ENCODE data around the gene SPON1.

DNA sequence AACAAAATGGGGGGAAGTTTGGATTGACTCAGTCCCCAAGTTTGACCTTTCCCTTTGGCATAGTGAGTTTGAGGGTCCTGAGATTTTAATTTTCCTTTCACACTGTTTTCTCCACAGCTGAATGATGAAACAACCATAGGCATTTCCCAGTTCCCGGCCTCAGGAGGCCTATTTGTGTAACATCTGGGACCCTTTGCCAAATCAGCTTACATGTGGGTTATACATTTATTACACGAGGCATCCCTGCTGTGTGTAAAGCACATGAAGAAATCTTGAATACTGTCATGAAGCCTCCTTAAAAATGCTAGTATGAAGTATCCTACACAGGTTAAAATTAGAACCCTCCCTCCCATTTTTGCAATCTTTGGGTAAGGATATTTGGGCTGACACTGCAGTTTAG lies 44.6 kb upstream of the SPON1 start:
- TF ChIP-seq FOXP1 (CRISPR knock-in tag; IDR thresholded peaks at IDR 0.05; ENCODE audit: borderline replicate concordance): no peak
- TF ChIP-seq, protein P1, sequence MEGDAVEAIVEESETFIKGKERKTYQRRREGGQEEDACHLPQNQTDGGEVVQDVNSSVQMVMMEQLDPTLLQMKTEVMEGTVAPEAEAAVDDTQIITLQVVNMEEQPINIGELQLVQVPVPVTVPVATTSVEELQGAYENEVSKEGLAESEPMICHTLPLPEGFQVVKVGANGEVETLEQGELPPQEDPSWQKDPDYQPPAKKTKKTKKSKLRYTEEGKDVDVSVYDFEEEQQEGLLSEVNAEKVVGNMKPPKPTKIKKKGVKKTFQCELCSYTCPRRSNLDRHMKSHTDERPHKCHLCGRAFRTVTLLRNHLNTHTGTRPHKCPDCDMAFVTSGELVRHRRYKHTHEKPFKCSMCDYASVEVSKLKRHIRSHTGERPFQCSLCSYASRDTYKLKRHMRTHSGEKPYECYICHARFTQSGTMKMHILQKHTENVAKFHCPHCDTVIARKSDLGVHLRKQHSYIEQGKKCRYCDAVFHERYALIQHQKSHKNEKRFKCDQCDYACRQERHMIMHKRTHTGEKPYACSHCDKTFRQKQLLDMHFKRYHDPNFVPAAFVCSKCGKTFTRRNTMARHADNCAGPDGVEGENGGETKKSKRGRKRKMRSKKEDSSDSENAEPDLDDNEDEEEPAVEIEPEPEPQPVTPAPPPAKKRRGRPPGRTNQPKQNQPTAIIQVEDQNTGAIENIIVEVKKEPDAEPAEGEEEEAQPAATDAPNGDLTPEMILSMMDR (IDR thresholded peaks at IDR 0.05): no peak
- TF ChIP-seq, protein P2, sequence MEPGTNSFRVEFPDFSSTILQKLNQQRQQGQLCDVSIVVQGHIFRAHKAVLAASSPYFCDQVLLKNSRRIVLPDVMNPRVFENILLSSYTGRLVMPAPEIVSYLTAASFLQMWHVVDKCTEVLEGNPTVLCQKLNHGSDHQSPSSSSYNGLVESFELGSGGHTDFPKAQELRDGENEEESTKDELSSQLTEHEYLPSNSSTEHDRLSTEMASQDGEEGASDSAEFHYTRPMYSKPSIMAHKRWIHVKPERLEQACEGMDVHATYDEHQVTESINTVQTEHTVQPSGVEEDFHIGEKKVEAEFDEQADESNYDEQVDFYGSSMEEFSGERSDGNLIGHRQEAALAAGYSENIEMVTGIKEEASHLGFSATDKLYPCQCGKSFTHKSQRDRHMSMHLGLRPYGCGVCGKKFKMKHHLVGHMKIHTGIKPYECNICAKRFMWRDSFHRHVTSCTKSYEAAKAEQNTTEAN (CRISPR knock-in tag; IDR thresholded peaks at IDR 0.05): no peak
- TF ChIP-seq, protein P3, sequence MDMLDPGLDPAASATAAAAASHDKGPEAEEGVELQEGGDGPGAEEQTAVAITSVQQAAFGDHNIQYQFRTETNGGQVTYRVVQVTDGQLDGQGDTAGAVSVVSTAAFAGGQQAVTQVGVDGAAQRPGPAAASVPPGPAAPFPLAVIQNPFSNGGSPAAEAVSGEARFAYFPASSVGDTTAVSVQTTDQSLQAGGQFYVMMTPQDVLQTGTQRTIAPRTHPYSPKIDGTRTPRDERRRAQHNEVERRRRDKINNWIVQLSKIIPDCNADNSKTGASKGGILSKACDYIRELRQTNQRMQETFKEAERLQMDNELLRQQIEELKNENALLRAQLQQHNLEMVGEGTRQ (CRISPR knock-in tag; IDR thresholded peaks at IDR 0.05): no peak
- no peak for TF ChIP-seq MXD4 (CRISPR knock-in tag; IDR thresholded peaks at IDR 0.05; ENCODE audit: borderline replicate concordance)
- TF ChIP-seq, protein P4, sequence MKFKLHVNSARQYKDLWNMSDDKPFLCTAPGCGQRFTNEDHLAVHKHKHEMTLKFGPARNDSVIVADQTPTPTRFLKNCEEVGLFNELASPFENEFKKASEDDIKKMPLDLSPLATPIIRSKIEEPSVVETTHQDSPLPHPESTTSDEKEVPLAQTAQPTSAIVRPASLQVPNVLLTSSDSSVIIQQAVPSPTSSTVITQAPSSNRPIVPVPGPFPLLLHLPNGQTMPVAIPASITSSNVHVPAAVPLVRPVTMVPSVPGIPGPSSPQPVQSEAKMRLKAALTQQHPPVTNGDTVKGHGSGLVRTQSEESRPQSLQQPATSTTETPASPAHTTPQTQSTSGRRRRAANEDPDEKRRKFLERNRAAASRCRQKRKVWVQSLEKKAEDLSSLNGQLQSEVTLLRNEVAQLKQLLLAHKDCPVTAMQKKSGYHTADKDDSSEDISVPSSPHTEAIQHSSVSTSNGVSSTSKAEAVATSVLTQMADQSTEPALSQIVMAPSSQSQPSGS (CRISPR knock-in tag; IDR thresholded peaks at IDR 0.05; ENCODE audit: borderline replicate concordance, low read depth): no peak
- no peak for TF ChIP-seq ELF4 (CRISPR knock-in tag; IDR thresholded peaks at IDR 0.05; ENCODE audit: low read depth)
- TF ChIP-seq TEAD4 (CRISPR knock-in tag; IDR thresholded peaks at IDR 0.05): no peak
